T-helper 2 cell treated with Interferon-gamma antibody and Interleukin-4, amounts not matched to agents 100 ng/mL and 5 ng/mL, for 36 hours (primary cell): Measurements from ENCODE around the gene ISLR. TPM values are rescaled to one million over a fixed set of nuclear protein-coding genes. Genes with fewer than 3 reads are reported as not detected.
"Not testable (repeated sequence)": the region's sequence is repeated elsewhere in the genome, so short reads cannot be mapped to it uniquely, and the experiment has no call there.

Experiments used
- intact Hi-C: fragments of 100-400 bp; cut with micrococcal nuclease; formaldehyde crosslinking; loops from one replicate; pipeline ENCODE4 v1.15.1; 2023
- total RNA-seq: library from RNA; stranded (reverse); gene quantifications from 2 replicates; pipeline ENCODE4 v1.2.3, GENCODE V29; 2022

The ISLR gene
- total RNA-seq, 1 donor from 2014 or later: not detected

DNA sequence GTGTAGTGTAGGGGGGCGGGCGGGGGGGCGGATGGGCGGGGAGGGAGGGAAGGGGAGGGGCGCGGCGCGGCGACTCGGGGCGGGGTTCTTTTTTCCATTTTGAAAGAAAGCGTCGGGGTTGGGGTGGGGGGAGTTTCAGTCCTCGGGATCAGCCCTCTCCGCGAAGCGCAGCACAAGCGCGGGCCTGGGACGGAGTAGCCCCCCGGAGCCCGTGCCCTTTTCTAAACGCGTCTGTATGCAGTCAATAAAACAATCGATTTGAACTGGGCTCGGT lies 37.0 kb upstream of the ISLR start:
- intact Hi-C loops: no loop called here

DNA sequence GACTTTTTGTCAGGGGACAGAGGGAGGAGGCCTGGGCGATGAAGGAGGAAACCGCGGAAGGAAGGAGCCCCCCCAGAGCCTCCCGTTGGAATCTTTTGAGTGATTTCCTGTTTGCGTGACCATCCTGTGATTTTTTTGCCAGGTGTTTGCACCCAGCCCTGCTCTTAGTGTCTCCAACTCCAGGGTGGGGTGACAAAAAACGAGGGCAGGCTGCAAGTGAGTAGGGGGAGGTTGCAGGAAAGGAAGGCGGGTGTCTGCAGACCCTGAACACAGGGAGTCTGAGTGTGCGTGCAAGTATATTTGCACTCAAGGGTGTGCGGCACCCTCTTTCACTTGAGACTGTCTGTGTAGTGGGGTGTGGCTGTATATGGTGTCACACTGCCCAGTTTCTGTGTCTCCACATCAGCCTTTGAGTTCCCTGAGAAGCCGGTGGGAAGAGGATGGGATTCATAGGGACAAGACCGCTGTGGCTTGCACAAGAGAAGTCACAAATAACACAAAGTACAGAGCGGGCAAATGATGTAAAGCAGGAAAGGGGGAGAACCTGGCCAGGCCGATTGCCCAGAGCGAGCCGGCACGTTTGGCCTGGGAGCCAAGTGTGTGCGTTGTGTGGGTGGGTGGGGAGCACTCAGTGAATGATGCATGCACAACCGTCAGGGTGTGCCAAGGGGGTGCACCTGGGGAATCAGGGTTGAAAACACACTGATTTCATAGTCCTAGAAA lies 36.5 kb upstream of the ISLR start:
- intact Hi-C loops: no loop called here

DNA sequence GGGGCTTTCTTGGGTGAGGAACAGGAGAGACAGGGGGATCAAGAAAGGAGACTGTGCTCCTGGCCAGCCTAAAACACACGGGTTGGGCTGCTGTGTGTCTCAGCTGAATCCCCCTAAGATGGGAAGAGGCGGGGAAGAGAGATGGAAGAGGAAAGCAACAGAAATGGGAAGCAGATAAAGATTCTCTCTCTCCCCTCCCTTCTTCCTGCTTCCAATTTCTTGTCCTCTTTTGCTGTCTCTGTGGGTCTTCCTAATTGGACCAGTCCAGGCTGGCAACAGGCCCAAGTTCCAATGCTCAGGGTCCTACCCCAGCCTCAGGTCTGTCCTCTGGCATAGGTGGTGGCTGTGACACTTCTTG lies 36.0 kb upstream of the ISLR start:
- intact Hi-C loops: no loop called here

DNA sequence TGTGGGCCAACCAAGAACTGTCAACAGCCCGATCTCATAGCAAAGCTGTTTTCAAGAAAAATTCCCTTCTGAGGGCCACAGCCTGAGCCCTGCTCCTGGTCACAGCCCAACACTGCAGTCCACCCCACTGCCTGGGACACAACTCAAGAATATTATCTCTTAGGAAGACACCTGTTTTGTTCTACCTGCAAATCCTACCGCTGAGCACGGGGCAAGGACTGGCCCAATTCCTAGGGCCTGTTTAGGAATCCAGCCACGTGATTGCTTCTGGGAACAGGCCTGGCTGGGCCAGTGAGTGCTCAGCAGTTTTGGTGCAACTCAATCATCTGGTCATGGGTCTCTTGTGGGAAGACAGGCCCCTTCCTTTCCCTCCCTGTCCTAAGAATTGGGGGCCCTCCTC lies 34.9 kb upstream of the ISLR start:
- intact Hi-C loops: no loop called here

DNA sequence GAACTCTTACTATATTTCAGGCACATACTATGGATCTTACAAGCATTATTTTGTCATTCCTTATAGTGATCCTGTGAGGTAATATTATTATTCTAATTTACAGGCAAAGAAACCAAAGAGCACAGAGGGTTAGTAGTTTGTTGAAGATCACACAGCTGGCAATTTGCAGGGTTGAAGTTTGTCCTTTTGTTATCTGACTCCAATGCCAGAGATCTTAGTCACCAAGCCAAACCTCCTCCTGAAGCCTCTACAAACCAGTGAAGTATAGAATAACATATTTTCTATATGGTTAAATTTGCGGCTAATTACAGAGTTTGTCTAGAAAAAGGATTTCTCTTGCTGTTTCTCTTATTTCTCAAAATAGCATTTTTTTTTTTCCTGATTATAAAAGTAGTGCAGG lies 31.9 kb upstream of the ISLR start:
- intact Hi-C loops: no loop called here

DNA sequence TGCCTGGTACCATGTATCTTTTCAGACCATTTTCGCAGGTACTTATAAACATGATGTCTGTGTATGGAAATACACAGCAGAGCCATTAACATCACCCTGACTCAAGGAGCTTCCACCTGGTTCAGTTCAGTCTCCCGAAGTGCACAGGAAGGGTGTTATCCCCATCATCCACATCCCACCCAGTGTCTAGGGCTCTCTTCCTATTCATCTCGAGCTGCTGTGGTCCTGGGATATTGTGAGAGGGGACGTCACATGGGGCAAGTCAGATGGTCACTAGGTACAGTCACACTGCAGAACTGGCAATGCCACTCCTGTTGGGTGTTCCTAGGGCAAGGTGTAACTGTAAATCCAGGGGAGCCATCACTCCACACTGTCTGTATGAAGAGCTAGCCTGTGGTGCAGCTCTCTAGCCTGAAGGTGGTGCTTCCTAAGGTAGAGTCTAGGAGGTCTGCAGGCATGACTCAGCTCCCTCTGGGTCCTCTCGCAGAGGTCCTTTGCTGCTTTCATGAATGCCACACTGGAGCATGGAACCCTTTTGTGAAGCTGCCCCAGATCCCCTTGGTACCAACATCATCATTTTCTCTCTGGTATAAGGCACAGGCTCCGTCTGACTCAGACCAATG lies 29.2 kb upstream of the ISLR start:
- intact Hi-C loops: no loop called here

DNA sequence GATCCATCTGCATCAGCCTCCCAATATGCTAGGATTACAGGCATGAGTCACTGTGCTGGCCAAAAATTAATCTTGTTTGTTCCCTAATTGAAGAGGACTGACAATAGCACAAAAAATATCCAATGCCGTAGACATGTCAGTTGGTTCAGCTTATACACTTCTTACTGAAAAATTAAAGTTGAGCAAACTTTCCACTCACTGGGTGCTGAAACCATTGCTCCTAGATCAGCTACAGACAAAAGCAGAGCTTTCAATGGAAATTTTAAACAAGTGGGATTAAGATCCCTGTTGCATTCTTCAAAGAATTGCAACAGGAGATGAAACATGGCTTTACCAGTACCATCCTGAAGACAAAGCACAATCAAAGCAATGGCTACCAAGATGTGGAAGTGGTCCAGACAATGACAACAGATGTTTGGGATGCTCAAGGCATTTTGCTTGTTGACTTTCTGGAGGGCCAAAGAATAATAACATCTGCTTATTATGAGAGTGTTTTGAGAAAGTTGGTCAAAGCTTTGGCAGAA lies 27.2 kb upstream of the ISLR start:
- intact Hi-C loops: no loop called here

DNA sequence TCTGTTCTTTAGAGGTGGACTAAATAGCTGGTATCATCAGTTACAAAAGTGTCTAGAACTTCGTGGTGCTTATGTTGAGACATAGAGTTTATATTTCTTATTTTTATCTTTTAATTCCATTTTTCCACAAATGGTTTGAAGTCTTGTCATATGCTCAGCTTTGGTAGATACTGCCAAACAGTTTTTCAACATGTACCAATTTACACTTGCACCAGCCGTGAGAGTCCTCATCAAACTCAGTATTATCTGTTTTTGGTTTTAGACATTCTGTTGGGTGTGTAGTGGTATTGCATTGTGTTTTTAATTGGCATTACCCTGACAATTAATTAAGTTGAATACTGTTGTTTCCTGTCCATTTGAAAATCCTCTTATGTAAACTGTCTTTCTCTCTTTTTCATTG lies 26.5 kb upstream of the ISLR start:
- intact Hi-C loops: no loop called here

DNA sequence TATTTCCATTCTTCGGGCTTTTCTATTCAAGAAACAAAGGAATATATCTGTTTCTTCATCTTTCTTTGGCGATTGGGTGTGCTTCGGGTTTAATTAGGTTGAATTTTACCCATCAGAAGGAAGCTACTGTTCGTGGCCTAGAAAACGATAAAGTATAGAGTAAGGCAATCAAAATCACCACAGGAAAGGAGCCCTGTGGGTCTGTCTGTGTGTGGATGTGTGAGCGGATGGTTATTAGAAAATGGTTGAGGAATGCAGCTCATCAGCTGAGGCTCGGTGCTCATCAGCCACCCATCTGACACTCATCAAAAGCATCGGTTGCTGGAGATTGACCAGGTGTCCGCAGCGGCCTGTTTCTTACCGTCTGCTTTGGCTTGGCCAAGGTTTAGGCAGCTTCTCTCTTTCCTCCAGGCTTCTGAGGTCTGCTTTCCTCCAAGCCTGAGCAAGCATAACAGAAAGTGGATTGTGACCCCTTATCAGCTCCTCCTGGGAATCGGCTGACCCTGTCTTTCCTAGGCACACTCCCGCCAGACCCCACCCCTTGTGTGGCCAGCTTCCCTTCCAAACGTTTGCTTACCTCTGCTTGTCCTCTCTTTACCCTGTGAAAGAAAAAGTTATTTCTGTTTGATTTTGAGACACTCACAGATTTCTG lies 17.6 kb upstream of the ISLR start:
- intact Hi-C loops: no loop called here

DNA sequence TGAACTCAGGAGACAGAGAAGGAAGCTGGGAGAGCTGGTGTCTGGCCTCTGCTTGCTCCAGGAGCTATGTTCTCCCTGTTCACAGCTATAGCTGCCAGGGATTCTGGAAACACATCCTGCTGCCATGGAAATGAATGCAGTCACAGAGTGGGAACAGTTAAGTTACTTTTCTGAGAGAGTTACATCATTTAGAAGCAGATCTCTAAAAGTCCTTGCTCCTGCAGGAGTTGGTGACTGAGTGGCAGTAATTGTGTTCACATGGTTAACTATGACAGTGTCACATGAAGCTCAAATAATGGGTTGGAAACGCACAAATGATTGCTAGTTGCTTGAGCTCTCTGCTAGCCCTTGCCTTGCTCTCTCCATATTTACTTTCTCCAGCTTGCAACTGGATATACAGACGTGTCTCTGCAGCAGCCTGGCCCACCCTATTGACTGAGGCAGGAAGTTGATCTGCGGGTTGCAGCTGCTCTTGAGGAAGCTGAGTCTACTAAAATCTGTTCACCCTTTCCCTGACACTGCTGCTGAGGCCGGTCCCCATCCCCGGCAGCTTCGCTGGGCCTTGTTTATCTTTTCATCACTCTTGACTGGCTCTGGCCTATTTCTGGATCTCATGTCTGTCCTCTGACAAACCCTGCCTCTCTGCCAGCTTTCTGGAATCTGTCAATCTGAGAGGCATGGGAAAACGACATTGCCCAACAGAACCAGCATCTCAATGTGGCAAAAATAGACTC lies 16.7 kb upstream of the ISLR start:
- intact Hi-C loops: no loop called here

DNA sequence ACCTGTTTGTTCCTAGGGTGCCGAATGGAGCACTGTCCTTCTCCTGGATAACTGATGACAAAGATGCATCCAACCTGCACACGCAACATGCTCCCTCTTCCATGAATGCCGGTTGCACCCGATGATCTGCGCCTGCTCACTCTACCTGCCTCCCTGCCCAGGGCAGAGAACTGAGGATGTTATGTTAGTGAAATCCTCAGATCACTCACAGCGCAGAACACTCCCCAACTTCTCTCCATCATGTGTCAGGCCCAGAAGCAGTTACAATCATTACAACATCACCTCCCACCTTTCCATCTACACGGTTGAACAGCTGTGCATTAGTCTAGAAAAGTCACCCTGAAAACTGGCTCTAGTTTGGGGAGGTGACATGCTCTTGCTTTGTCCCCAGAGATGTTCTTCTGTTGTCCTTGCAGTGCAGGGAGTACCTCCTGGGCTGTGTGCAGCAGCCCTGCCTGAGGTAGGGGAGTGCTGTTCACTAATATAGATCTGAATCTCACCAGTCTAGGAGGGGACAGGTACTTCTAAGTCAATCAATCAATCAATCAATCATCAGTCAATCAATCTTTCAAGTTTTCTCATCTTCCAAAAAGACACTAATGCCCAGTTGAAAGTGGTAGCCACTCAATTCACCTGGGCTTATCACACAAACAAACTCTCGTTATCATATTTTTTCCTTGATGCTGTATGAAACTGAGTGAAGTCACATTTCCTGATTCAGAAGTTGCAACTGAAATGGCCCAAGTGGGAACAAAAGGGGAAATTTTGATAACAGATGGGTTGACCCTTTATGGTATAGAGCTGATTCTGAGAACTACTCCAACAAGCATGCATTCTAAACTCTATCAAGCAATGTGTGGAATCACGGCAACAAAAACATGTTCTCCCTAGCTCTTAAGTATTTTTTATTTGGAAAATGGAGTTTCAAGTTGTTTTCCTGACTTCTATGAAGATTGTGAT lies 15.4 kb upstream of the ISLR start:
- intact Hi-C loops: no loop called here

DNA sequence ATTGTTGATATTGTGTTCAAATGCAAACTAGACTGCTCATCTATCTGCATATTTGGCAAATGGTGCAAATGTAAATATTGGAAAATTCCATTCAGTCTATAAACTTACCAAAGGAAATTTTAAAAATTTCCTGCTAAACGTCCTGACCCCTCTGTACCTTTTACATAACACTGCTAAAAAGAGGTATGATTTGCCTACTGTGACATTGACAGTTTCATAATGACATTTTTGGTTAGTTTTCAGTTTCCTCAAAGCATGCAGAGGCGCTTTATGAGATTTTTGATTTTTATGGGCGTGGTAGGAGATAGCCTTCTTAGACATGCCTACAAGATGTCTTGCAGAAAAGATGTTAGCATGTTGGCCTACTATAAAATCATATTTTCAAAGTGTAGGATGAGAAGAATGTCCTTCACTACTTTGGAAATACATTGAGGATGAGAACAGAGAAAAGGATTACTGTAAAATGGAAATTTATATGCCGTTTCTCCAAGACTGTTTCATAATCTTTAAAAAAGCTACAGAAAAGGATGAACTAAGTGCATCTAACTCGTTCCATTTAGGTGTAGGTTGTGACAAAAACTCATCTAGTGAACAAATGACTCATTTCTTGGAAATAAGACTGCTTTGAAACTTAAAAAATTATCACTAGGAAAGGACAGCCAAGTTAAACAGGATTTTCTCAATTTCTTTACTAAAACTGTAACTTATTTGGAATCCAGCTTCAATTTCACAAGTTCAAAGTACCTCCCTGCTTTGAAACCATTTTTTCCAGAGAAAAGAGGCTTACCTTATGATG lies 14.5 kb upstream of the ISLR start:
- intact Hi-C loops: no loop called here

DNA sequence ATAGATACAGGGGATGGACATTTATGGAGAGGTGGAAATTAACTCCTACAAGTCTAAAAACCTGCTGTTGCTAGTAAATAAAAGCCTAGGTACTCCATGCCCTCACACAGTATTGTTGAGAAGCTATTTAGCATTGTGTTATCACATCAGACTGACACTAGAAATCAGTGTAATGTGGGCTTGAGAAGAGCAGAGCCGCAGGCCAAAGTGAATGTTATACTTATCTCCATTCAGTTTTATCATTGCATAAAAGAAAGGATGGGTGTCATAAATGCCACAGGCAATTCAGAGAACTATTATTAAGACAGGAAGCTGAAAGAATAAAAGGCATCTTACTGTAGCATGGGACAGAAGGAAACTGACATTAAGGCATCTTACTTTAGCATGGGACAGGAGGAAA lies 13.7 kb upstream of the ISLR start:
- intact Hi-C loops: no loop called here

DNA sequence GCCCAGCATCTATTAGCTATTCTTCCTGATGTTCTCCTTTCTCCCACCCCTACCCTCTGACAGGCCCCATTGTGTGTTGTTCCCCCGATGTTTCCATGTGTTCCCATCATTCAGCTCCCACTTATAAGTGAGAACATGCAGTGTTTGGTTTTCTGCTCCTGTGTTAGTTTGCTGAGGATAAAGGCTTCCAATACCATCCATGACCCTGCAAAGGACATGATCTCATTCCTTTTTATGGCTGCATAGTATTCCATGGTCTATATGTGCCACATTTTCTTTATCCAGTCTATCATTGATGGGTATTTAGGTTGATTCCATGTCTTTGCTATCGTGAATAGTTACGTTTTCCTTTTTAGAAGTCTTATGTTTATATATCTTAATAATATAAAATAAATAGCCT lies 13.1 kb upstream of the ISLR start:
- intact Hi-C loops: not testable (repeated sequence)

DNA sequence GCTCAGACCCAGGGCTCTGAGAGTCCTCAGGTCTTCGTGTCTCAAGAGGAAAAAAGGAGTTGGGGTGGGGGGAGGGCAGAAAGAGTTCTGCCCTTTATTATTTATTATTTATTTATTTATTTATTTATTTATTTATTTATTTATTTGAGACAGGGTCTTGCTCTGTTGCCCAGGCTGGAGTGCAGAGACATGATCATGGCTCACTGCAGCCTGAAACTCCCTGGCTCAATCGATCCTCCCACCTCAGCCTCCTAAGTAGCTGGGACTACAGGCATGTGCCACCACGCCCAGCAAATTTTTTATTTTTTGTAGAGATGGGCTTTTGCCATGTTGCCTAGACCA lies 11.3 kb upstream of the ISLR start:
- intact Hi-C loops: not testable (repeated sequence)

DNA sequence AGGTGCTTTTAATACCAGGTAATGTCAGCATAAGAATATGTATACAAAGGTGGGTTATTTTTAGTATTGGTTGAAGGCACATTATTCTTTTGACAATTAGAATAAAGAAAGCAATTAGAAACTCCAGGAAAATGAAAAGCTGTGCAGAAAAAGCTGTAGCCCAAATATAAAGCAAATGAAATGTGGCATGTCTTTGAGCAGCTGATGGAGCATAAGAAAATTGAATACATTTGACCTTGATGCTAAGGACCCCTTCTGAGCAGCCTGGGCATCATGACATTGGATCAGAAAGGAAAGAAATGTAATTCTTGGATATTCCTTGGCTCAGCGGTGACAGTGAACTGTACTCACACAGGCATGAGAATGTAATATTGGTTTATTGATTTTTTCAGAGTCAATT lies 8.0 kb upstream of the ISLR start:
- intact Hi-C loops: no loop called here

DNA sequence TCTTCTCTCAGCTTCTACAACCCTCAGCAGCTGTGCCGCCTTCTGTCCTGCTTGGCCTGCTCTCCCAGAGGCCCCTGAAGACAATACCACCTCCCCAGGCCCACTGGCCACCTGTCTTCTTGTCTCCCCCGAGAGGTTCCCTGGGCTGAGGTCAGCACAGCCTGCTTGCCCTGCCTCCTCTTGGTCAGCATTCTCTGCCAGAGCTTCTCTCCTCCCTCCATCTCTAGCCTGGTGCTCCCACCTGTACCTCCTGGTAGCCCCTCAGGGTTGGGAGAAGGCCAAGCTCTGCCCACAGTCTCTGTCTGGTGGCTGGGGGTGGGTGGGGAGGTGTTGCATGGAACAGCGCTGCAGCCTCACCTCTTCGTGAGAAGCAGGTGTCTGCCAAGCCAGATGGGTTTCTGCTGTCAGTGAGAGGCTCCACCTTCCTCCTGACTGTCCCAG lies 5.6 kb upstream of the ISLR start:
- intact Hi-C loops: no loop called here

DNA sequence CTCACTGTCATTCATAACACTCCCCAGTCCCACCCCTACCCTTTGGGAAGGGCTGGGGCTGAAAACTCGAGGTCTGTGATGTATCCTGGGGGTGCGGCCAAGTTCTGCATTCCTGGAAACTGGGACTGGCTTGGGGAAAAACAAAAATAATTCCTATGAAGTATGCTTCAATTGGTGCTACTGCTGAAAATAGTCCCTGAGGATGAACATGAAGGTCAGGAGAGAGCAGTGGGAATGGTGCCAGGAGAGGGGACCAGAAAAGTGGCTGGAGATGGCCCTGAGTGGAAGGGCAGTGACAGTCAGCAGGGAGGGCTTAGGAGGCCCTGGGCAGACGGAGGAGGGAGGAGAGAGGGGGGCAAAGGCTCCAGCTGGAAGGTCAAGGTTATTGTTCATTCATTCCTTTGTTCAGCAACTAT lies 4.8 kb upstream of the ISLR start:
- intact Hi-C loops: no loop called here

DNA sequence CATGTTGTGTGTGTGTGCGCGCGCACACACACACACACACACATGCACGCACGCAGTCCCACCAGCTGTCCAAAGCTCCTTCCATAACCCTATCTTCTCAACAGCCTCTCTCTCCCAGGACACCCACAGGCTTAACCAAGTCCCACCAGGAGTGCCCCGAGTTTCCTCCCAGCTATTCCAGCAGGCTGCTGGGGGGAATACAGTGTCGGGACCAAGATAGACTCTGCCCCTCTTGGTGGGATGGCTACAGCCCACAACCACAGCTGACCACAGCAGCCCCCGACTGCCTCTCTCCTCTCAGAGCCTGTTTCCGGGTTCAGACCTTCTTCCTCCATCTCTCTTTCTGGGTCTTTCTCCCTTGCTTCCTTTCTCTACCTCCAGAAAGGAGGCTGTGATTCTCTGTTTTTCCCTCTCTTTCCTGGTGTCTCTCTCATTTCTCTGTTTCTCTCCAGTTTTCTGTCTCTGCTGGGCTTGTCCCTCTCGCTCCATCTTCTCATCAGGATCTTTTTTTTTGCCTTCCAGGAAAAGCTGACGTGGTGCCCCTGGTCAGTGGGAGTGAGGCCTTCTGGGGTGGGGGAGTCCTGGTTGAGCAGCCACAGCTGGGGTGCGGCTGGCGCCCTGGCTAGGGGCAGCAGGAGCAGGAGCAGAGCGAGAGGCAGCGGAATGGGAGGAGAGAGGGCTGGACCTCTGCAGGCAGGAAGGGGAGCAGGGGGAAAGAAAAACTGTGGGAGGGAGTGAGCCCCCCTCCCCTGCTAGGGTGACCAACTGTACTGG lies 3.3 kb upstream of the ISLR start:
- intact Hi-C loops: no loop called here
